ENCODE results near the gene MDM4. TPM values are rescaled to one million over a fixed set of nuclear protein-coding genes. Genes with fewer than 3 reads are reported as not detected.
"Not testable (repeated sequence)": the region's sequence is repeated elsewhere in the genome, so short reads cannot be mapped to it uniquely, and the experiment has no call there.

Gene MDM4
- total RNA-seq, 1 donor from 2014 or later: 101 TPM

DNA sequence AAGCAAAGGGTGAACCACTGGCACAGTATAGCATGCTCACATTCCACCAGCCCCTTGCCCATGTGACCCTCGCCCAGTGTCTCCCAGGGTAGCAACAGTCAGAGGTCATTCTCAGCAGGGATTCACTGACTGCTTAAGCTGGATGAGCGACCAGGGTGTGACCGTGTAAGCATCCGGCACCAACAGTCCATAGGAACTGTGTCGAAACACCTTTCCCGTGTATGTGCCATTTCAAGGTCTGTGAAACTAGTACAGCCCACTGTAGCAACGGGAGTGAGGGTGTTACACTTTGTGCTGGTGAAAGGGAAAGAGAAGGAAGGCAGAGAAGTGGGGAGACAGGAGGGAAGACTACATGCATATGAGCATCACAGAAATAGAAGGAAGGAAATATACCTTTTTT lies 32.4 kb upstream of the MDM4 start:
- Mint-ChIP-seq H3K36me3 (peaks cover 24% of the 10 kb centered on the region), H3K4me3 (no peak overlapping the region), H3K27ac (no peak overlapping the region), H3K27me3 (no peaks in the 10 kb centered on the region), H3K9me3 (no peaks in the 10 kb centered on the region), H3K4me1 (ENCODE audit: unreplicated experiment) (peaks cover 54% of the 10 kb centered on the region)
- TF ChIP-seq CTCF (conservative IDR thresholded peaks at IDR 0.05): no peak
- no peak for DNase-seq (ENCODE audit: extremely low spot score, unreplicated experiment)

DNA sequence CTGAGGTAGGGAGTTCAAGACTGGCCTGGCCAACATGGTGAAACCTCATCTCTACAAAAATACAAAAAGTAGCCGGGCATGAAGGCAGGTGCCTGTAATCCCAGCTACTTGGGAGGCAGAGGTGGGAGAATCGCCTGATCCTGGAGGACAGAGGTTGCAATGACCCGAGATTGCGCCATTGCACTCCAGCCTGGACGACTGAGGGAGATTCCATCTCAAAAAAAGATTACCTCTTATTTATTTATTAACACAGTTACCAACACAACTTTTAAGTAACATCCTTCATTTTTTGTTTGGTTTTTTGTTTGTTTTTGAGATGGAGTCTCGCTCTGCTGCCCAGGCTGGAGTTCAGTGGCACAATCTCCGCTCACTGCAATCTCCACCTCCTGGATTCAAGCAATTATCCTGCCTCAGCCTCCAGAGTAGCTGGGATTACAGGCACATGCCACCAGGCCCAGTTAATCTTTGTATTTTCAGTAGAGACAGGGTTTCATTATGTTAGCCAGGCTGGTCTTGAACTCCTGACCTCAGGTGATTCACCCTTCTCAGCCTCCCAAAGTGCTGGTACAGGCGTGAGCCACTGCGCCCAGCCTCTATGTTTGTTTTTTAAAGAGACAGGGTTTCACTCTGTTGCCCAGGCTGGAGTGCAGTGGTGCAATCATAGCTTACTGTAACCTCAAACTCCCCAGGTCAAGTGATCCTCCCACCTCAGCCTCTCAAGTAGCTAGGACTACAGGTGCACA lies 29.5 kb upstream of the MDM4 start:
- not testable (repeated sequence) for DNase-seq (ENCODE audit: extremely low spot score, unreplicated experiment); H3K4me3 Mint-ChIP-seq; H3K27me3 Mint-ChIP-seq; H3K27ac Mint-ChIP-seq; H3K9me3 Mint-ChIP-seq
- H3K36me3 Mint-ChIP-seq: peaks cover 18% of the 10 kb centered on the region
- peaks cover 33% of the 10 kb centered on the region for H3K4me1 Mint-ChIP-seq (ENCODE audit: unreplicated experiment)

GRCh38 chr1:204487256-204487615 lies 29.0 kb upstream of the MDM4 start:
- Mint-ChIP-seq H3K36me3 (peaks cover 18% of the 10 kb centered on the region), H3K9me3 (no peaks in the 10 kb centered on the region), H3K4me1 (ENCODE audit: unreplicated experiment) (peaks cover 38% of the 10 kb centered on the region), H3K27ac (no peak overlapping the region), H3K27me3 (no peaks in the 10 kb centered on the region), H3K4me3 (no peak overlapping the region)
- no peak for DNase-seq (ENCODE audit: extremely low spot score, unreplicated experiment)
- no peak for TF ChIP-seq CTCF (conservative IDR thresholded peaks at IDR 0.05)

DNA sequence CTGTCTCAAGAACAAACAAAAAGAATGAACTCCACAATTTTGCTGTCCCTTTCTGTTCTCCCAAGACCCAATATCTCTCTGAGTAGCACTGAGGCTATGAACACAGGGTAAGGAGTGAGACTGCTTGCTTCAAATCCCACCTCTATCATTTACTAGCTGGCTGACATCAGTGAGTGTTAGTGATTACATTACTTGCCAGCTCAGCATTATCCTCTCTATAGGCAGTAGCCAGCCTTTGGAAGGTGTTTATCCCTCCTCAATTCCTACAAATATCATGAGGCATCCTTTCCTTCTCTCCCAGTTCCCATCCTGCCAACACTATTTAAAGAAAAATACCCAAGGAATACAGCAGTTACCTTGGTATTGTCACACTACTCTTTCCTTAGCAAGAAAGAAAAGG lies 24.6 kb upstream of the MDM4 start:
- peaks cover 13% of the 10 kb centered on the region for H3K36me3 Mint-ChIP-seq
- H3K4me1 Mint-ChIP-seq (ENCODE audit: unreplicated experiment): peaks cover 39% of the 10 kb centered on the region
- DNase-seq (ENCODE audit: extremely low spot score, unreplicated experiment): no peak
- peak overlapping the region; percentile 98 for H3K27ac Mint-ChIP-seq
- H3K4me3 Mint-ChIP-seq: peak overlapping the region; percentile 94
- TF ChIP-seq CTCF (conservative IDR thresholded peaks at IDR 0.05): no peak
- H3K27me3 Mint-ChIP-seq: no peaks in the 10 kb centered on the region
- no peaks in the 10 kb centered on the region for H3K9me3 Mint-ChIP-seq

- peaks cover 4% of the 10 kb centered on the region for H3K36me3 Mint-ChIP-seq
- H3K4me1 Mint-ChIP-seq (ENCODE audit: unreplicated experiment): peaks cover 33% of the 10 kb centered on the region
- TF ChIP-seq CTCF (conservative IDR thresholded peaks at IDR 0.05): no peak
- no peak for DNase-seq (ENCODE audit: extremely low spot score, unreplicated experiment)
- peaks cover 4% of the 10 kb centered on the region for H3K27me3 Mint-ChIP-seq
- H3K4me3 Mint-ChIP-seq: peak overlapping the region; percentile 94
- no peaks in the 10 kb centered on the region for H3K9me3 Mint-ChIP-seq
- H3K27ac Mint-ChIP-seq: peak overlapping the region; percentile 98
These were observed 22.8 kb upstream of the MDM4 start for GRCh38 chr1:204493145-204493983.

DNA sequence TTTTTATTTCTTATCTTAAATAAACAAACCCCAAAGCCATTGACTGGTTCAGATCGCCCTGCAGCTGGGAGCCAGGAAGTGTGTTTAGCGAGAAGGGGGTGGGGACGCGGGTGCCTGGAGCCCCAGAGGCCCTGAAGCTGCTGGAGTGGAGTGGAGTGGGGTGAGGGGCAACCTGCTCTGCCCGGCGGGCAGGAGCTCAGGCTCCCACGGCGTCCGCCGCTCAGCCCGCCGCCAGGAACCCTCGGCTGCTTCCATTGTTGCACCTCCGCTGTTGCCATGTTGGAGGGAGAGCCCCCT lies 22.3 kb upstream of the MDM4 start:
- Mint-ChIP-seq H3K4me3 (peak overlapping the region; percentile 94), H3K27me3 (peaks cover 4% of the 10 kb centered on the region), H3K4me1 (ENCODE audit: unreplicated experiment) (peaks cover 28% of the 10 kb centered on the region), H3K36me3 (no peaks in the 10 kb centered on the region), H3K27ac (peak overlapping the region; percentile 98), H3K9me3 (no peaks in the 10 kb centered on the region)
- DNase-seq (ENCODE audit: extremely low spot score, unreplicated experiment): no peak
- no peak for TF ChIP-seq CTCF (conservative IDR thresholded peaks at IDR 0.05)

Data from type B pancreatic cell (in vitro differentiated cells).